PFSK-1 (cell line): ENCODE results near the gene C1orf35.

ENCODE experiments used
- FOXP2 ChIP-seq: optimal IDR thresholded peaks from 2 replicates; pipeline ENCODE3; 2011; ENCODE audit warnings: borderline replicate concordance, control low read depth, inconsistent platforms; ENCODE audit not compliant: insufficient read depth; ENCODE audit errors: extremely low read length, extremely low read depth
- POLR2AphosphoS5 ChIP-seq: IDR thresholded peaks from 2 replicates; pipeline ENCODE4 v1.6.1; 2012; ENCODE audit warnings: low read depth, mild to moderate bottlenecking, control low read depth, low read length, moderate library complexity
- REST ChIP-seq, 2 experiments: IDR thresholded peaks; 2 replicates each; pipeline versions ENCODE4 v1.6.1 to v1.8.0; 2011 to 2012; ENCODE audit warnings: low read depth in 2 of 2, low read length in 2 of 2, control low read depth in 1 of 2, inconsistent platforms in 1 of 2, mild to moderate bottlenecking in 1 of 2, moderate library complexity in 1 of 2; ENCODE audit not compliant: insufficient read depth in 1 of 2
- SIN3A ChIP-seq: IDR thresholded peaks from 2 replicates; pipeline ENCODE4 v1.6.1; 2012; ENCODE audit warnings: mild to moderate bottlenecking, low read length, moderate library complexity, borderline replicate concordance; ENCODE audit not compliant: insufficient read depth
- TAF1 ChIP-seq: IDR thresholded peaks from 2 replicates; pipeline ENCODE4 v1.6.1; 2012; ENCODE audit warnings: low read length, control low read depth, borderline replicate concordance; ENCODE audit not compliant: insufficient read depth

C1orf35 gene

DNA sequence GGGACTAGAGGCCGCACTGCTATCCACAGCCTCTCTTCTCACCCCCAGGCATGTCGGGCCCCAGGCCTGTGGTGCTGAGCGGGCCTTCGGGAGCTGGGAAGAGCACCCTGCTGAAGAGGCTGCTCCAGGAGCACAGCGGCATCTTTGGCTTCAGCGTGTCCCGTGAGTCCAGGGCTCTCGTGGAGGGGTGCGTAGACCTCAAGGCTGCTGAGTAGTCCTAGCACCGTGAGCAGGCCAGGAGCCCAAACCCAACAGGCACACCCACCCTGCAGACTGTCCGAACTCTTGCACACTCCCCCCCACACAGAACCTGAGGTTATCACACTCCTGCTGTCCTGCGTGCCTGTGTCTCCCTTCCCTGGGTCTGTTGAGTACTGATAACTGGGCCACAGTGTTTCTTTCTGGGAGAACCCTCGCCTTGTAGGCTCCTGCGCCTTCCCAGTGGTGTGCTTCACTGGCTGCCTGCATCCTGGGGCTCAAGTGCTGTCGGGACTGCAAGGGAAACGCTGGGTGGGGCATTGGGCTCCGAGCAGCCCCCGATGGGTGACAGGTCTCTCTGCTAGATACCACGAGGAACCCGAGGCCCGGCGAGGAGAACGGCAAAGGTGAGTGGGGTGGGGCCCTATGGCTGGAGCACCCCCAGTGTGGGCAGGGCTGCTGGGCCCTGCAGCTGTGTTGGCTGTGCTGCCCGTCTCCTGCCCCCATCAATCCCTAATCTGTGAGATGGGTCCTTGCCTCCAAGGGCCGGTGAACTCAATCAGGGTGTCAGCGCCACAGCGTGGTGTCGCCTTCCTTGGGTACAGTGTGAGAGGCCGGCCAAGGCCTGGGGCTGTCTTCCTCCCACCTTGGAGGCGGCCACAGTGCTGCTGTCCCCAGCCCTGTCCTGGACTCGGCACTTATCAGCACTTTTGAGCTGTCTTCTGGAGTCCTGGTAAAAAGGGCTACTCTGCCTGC lies 42.6 kb upstream of the C1orf35 start:
- TF ChIP-seq TAF1, result no peak
- TF ChIP-seq SIN3A, result no peak
- no peak for TF ChIP-seq REST (IDR thresholded peaks at IDR 0.05; ENCODE audit: insufficient read depth in 1 of 2, low read depth in 2 of 2, low read length in 2 of 2)
- TF ChIP-seq POLR2AphosphoS5, result no peak
- TF ChIP-seq FOXP2, result no peak

DNA sequence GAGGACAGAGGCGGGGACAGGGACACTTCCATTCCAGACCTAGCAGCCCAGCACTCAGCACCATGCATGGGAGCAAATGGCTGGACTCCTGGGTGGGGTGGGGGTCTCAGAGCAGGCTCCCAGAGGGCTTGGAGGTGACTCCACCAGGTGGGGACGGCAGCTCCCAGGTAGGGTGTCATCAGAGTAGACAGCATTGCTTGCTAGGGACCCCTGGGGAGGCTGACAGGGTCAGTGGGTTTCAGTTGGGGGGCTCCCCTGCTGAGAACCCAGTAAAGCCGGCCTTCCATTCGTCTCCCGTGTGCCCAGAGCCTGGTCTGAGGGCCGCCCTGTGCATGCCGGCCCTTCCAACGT lies 41.8 kb upstream of the C1orf35 start:
- TF ChIP-seq SIN3A (no peak), TAF1 (no peak), FOXP2 (no peak), POLR2AphosphoS5 (no peak), REST (IDR thresholded peaks at IDR 0.05; ENCODE audit: insufficient read depth in 1 of 2, low read depth in 2 of 2, low read length in 2 of 2) (no peak)

GRCh38 chr1:228144193-228144992 lies 41.3 kb upstream of the C1orf35 start:
- TF ChIP-seq FOXP2, result no peak
- no peak for TF ChIP-seq TAF1
- no peak for TF ChIP-seq SIN3A
- TF ChIP-seq POLR2AphosphoS5, result no peak
- no peak for TF ChIP-seq REST (IDR thresholded peaks at IDR 0.05; ENCODE audit: insufficient read depth in 1 of 2, low read depth in 2 of 2, low read length in 2 of 2)

GRCh38 chr1:228143480-228144192 lies 40.5 kb upstream of the C1orf35 start:
- TF ChIP-seq TAF1 (no peak), FOXP2 (no peak), REST (IDR thresholded peaks at IDR 0.05; ENCODE audit: insufficient read depth in 1 of 2, low read depth in 2 of 2, low read length in 2 of 2) (no peak), POLR2AphosphoS5 (no peak), SIN3A (no peak)
